Heart left ventricle (tissue), 13 donors: ENCODE measurements around the gene NEIL1.

Experiments
- CTCF ChIP-seq, 12 donors: fragments of 200-600 bp; sonication (generic) in 4 of 12; IDR thresholded peaks; one replicate each; pipeline versions ENCODE4 v1.5.0 to v1.8.0; 2018 to 2022; ENCODE audit warnings: antibody characterized with exemption in 12 of 12, mild to moderate bottlenecking in 5 of 12
- POLR2A ChIP-seq, 2 donors: fragments of 450-650 bp; IDR thresholded peaks; one replicate each; pipeline ENCODE4 v1.6.1; 2017; ENCODE audit warnings: antibody characterized with exemption in 2 of 2, mild to moderate bottlenecking in 2 of 2, moderate library complexity in 2 of 2
- donor health status: ischemic (EF 13 %, LVEDD 7.1; RV severe dilation, severe dysfunction).
- donor health status: DM: no; HTN: yes; CAD: no.
- donor health status: DM: no; HTN: no; CAD: no.
- donor health status: ischemic (EF 25% LVEDD 6.9; RV normal size, moderate dysfunction).
- donor health status: ischemic (EF 25% LVEDD 5.7; RV mildly dilated, moderate dysfunction).
- donor health status: ischemic (EF 35%, LVEDD 5.7; RV mildly dilated, moderate dysfunction).
- donor health status: nonischemic (EF 11% LVEDD 7.7; RV severe dilation, severe dysfunction).
- donor health status: DM: yes; HTN: yes; CAD: no.
- donor health status: PGD.
- donor health status: ischemic (EF 29% LVEDD 5.4; RV normal size, mild dysfunction).
- donor health status: nonischemic (EF 23%, LVEDD 6.1; RV moderate dilation, normal function).

DNA sequence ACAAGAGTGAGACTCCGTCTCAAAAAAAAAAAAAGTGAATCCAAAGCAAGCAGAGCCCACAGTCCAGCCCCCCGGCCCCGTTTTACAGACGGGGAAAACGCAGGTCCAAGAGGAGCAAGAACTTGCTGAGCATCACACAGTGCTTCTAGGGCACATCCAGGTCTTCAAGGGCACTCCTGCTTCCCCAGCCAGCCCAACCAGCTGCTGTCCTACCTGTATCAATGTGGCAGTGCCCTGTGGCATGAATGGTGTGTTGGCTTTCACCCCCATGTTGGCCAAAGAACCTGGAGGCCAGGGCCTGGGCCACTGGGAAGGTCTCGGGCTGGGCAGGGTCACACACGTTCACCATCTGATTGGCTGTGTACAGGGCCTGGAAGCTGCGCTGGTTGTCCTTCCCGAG lies 16.9 kb downstream of the NEIL1 start:
- TF ChIP-seq CTCF (IDR thresholded peaks at IDR 0.05) (no peak), POLR2A (IDR thresholded peaks at IDR 0.05) (no peak)
